GM19438 (cell line): ENCODE data around the gene RIN1.
"Not testable (repeated sequence)": the region's sequence is repeated elsewhere in the genome, so short reads cannot be mapped to it uniquely, and the experiment has no call there.

Experiments used
- ATAC-seq: cut with Tn5 transposase; IDR thresholded peaks from one replicate; pipeline ENCODE4 v1.9.1; 2021; ENCODE audit warnings: low read depth; ENCODE audit not compliant: unreplicated experiment

Gene RIN1

GRCh38 chr11:66322732-66323427 lies 13.4 kb downstream of the RIN1 start:
- ATAC-seq, result no peak

- ATAC-seq, result no peak
Measured at GRCh38 chr11:66321606-66322005, 14.6 kb downstream of the RIN1 start.

- ATAC-seq, result not testable (repeated sequence)
Measured at GRCh38 chr11:66320748-66321147, 15.5 kb downstream of the RIN1 start.

- ATAC-seq, result not testable (repeated sequence)
Measured at GRCh38 chr11:66320289-66320688, 15.9 kb downstream of the RIN1 start.

- ATAC-seq, result no peak
Measured at GRCh38 chr11:66318600-66318970, 17.6 kb downstream of the RIN1 start.

- ATAC-seq, result no peak
Measured at GRCh38 chr11:66317723-66318599, 18.3 kb downstream of the RIN1 start.

GRCh38 chr11:66317322-66317722 lies 18.9 kb downstream of the RIN1 start:
- no peak for ATAC-seq

- ATAC-seq, result no peak
Measured at GRCh38 chr11:66316849-66317251, 19.4 kb downstream of the RIN1 start, which contains the start of gene CD248. TSS of gene CD248 (minus strand) at chr11:66317044. CDS start at chr11:66317027, 17 bp downstream.

GRCh38 chr11:66315921-66316811 lies 20.1 kb downstream of the RIN1 start:
- no peak for ATAC-seq

GRCh38 chr11:66315498-66315885 lies 20.7 kb downstream of the RIN1 start:
- no peak for ATAC-seq

GRCh38 chr11:66314561-66315497 lies 21.4 kb downstream of the RIN1 start:
- ATAC-seq, result no peak

GRCh38 chr11:66314186-66314501 lies 22.1 kb downstream of the RIN1 start:
- no peak for ATAC-seq

GRCh38 chr11:66313321-66314185 lies 22.7 kb downstream of the RIN1 start:
- ATAC-seq, result no peak

GRCh38 chr11:66312549-66313320 lies 23.5 kb downstream of the RIN1 start:
- ATAC-seq, result peak; percentile 62

- peak; percentile 74 for ATAC-seq
Measured at GRCh38 chr11:66311965-66312548, 24.2 kb downstream of the RIN1 start.

GRCh38 chr11:66311470-66311964 lies 24.7 kb downstream of the RIN1 start:
- ATAC-seq, result no peak

- not testable (repeated sequence) for ATAC-seq
Measured at GRCh38 chr11:66310803-66311440, 25.3 kb downstream of the RIN1 start.
